GM18526 (cell line): ENCODE results near the gene IER2.

ENCODE experiments used
- POLR2A ChIP-seq: IDR thresholded peaks from 3 replicates; pipeline ENCODE4 v1.6.1; 2011; ENCODE audit not compliant: insufficient read length; ENCODE audit errors: extremely low read depth

Gene IER2

DNA sequence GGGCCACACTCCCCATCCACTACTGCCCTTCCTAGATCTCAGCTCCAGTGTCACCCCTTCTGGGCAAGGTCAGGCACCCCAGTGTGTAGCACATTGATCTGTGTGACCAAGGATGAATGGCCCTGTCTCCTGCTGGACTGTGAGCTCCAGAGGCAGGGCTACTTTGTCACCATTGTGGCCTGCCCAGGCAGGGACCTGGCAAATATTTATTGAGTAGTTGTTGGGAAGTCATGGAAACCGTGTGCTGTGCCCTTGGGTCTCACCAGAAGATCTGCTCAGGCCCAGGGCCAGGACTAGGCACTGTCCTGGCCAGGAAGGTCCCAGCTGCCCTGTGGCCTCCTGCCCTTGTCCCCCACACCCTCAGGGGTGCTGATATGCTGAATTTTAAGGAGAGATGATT lies 21.6 kb upstream of the IER2 start:
- TF ChIP-seq POLR2A, result no peak

DNA sequence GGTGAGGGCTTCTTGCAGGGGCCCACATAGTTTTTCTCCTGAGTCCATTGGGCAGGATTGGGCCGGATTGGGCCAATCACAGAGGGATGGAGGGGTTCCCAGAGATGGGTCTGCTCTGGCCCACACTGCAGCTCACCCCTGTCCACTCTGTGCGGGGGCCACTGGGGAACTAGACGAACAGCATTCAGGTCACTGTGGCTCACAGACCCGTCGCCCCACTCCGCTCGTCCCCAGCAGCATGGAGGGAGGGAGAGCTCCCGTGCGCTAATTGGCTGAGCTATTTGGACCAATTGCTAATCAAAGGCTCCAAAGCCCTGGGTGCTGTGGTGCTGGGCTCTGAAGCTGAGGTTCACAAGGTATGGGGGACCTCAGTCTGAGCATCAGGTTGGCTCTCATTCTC lies 20.8 kb upstream of the IER2 start:
- TF ChIP-seq POLR2A, result no peak

DNA sequence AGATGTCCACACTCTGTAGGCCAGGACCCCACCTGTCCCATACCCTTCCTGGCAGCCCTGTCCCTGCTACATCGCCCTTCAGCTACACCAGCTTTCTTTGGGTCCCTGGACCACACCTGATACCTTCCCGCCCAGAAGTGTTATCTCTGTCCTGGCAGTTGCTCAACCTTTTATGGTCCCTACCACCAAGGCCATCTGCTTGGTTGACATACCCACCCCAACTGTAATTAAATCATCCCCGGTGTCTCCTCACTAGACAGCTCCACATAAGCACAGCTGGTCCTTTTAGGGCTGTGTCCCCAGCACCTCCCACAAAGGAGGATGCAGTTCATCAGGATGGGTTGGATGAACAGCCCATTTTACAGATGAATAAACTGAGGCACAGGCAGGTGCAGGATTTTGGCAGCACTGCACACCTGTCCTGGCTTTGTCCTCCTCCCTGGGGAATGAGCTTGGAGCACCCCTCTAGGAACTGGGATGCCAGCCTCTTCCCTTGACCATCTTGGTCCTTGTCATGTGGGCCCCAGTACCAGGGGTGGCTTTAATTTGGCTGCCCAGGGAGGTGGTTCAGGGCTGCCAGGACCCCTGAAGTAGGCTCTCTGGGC lies 19.2 kb upstream of the IER2 start:
- no peak for TF ChIP-seq POLR2A

DNA sequence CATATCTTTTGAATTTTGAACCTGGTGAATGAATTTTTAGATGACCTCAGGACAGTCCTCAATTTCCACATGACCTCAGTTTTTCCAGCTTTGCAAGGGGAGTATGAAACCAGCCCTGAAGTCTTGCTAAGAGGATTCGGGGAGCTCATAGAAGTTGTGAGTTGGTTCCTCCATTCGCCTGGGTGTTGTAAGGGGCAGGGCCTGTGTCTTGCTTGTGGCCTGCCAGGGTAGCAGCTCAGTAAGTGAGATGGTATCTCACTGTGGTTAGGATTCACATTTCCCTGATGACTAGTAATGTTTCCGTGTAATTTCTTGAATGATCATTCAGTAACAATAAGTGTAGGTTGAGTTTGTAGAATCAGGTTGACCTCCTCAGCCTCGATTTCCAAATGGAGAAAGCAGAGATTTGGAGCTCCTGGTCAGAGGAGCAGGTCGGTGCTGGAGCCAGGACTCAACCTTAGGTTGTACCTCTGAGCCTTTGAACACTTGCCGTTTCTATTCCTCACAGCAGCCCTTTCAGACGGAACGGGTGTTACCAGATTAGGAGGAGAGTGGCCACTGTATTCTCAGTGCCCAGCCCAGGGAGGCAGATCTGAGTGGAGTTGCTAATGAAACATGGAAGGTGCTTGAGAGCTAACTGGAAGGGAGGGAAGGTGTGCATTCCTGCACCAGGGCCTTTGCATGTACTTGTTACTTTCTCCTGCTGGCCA lies 17.6 kb upstream of the IER2 start:
- TF ChIP-seq POLR2A, result no peak

DNA sequence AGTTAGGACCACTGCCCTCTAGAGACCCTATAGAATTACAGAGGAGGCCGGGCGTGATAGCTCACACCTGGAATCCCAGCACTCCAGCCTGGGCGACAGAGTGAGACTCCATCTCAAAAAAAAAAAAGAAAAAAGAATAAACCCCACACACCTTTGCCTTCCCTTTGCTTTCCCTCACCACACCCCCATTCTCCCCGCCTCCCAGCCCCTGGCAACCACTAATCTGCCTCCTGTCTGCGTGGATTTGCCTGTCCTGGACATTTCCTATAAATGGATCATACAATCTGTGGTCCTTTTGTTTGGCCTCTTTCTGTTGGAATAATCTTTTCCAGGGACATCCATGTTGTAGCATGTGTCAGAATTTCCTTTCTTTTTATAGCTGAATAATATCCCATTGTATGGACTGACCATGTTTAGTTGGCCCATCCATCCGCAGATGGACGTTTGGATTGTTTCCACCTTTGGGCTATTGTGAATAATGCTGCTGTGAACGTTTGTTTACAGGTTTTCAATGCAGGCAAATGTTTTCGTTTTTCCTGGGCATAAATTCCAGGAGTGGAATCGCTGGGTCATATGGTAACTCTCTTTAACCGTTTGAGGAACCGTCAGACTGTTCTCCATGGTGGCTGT lies 16.9 kb upstream of the IER2 start:
- no peak for TF ChIP-seq POLR2A

GRCh38 chr19:13134626-13135025 lies 15.6 kb upstream of the IER2 start:
- TF ChIP-seq POLR2A, result no peak

DNA sequence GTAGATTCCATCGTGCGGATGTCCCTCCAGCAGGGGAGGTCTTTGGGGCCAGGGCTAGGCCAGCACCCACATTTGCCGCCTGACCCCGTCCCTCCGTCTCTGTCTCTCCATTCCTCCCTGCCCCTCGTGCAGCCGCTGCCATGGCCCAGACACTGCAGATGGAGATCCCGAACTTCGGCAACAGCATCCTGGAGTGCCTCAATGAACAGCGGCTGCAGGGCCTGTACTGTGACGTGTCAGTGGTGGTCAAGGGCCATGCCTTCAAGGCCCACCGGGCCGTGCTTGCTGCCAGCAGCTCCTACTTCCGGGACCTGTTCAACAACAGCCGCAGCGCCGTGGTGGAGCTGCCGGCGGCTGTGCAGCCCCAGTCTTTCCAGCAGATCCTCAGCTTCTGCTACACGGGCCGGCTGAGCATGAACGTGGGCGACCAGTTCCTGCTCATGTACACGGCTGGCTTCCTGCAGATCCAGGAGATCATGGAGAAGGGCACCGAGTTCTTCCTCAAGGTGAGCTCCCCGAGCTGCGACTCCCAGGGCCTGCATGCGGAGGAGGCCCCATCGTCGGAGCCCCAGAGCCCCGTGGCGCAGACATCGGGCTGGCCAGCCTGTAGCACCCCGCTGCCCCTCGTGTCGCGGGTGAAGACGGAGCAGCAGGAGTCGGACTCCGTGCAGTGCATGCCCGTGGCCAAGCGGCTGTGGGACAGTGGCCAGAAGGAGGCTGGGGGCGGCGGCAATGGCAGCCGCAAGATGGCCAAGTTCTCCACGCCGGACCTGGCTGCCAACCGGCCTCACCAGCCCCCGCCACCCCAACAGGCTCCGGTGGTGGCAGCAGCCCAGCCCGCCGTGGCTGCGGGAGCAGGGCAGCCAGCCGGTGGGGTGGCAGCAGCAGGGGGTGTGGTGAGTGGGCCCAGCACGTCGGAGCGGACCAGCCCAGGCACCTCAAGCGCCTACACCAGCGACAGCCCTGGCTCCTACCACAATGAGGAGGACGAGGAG lies 14.8 kb upstream of the IER2 start:
- no peak for TF ChIP-seq POLR2A

DNA sequence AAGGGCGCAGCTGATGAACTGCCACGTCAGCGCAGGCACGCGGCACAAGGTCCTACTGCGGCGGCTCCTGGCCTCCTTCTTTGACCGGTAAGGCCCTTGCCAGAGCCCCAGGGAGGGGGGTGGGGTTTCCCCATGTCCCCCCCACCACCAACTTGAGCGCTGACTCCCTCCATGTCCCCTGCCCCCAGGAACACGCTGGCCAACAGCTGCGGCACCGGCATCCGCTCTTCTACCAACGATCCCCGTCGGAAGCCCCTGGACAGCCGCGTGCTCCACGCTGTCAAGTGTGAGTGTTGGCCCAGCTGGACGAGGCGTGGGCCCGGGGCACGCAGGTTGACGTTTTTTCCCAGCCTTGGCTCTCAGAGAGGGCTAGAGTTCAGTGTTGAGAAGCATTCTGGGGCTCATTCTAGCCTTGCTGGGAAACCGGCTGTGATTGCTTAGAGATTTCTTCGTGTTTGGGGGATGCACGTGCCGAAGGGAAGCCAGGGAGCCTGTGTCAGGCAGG lies 12.9 kb upstream of the IER2 start:
- no peak for TF ChIP-seq POLR2A

DNA sequence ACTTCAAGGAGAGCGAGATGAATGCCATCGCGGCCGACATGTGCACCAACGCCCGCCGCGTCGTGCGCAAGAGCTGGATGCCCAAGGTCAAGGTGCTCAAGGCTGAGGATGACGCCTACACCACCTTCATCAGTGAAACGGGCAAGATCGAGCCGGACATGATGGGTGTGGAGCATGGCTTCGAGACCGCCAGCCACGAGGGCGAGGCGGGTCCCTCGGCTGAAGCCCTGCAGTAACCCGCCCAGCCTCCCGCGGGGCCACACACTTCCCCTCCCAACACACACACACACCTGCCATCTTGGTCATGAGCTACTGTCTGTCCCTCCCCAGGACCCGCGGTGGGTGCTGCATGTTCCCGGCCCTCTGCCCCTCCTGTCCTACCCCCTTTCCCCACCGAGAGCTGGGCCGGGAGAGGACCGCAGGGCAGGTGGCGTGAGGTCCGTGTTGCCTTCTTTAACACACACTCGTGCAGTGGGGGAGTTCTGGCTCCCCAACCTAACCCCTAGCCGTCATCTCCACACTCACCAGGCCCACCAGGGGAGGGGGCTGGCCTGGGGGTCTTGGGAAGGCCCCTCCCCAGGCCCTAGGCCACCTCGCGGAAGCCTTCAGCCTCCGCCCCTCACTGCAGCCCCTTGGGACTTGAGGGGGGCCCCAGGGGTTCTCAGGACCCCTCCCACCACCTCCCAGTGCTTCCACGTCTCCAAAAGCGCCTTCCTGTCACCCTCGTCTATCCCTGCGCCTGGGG lies 11.9 kb upstream of the IER2 start:
- no peak for TF ChIP-seq POLR2A

DNA sequence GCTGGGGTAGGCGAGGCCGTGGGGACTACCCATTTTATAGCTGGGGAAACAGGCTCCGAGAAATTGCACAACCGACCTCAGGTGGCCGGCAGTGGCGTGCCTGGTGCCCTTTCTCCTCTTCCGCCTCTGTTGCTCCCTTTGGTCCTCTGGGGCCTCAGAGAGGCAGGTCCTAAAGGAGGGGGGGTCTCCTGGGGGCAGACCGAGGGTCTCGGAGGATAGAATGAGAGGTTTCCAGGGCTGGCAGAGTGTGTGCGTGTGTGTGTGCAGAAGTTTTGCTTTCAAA lies 11.4 kb upstream of the IER2 start:
- TF ChIP-seq POLR2A, result no peak

- no peak for TF ChIP-seq POLR2A
Measured at GRCh38 chr19:13139633-13140311, 10.4 kb upstream of the IER2 start.

DNA sequence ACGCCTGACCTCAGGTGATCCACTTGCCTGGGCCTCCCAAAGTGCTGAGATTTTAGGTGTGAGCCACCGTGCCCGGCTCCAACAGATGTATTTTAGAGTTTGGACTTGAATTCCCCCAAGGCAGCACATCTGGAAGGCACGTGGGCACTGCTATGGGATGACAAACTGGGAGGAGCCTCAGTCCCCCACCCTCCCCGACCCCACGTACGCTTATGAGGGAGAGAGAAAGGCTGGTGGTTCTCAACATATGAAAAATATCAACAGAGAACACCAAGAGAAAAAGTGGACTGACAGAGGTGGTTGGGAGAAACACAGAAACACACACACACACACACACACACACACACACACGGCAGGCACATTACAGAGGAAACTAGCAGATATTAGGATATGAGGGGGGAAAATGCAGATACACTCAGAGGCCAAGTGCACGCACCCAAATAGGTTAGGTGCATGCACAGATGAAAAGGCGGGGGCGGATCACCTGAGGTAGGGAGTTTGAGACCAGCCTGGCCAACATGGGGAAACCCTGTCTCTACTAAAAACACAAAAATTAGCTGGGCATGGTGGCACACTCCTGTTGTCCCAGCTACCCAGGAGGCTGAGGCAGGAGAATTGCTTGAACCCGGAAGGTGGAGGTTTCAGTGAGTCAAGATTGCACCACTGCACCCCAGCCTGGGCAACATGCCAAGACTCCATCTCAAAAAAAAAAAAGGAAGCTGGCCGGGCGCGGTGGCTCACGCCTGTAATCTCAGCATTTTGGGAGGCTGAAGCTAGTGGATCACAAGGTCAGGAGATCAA lies 3.2 kb upstream of the IER2 start:
- TF ChIP-seq POLR2A, result no peak

- no peak for TF ChIP-seq POLR2A
Measured at GRCh38 chr19:13149628-13150186, 504 bp upstream of the IER2 start.
